Measurements from ENCODE around the gene PARN.
"Not testable (repeated sequence)": the region's sequence is repeated elsewhere in the genome, so short reads cannot be mapped to it uniquely, and the experiment has no call there.

The PARN gene

DNA sequence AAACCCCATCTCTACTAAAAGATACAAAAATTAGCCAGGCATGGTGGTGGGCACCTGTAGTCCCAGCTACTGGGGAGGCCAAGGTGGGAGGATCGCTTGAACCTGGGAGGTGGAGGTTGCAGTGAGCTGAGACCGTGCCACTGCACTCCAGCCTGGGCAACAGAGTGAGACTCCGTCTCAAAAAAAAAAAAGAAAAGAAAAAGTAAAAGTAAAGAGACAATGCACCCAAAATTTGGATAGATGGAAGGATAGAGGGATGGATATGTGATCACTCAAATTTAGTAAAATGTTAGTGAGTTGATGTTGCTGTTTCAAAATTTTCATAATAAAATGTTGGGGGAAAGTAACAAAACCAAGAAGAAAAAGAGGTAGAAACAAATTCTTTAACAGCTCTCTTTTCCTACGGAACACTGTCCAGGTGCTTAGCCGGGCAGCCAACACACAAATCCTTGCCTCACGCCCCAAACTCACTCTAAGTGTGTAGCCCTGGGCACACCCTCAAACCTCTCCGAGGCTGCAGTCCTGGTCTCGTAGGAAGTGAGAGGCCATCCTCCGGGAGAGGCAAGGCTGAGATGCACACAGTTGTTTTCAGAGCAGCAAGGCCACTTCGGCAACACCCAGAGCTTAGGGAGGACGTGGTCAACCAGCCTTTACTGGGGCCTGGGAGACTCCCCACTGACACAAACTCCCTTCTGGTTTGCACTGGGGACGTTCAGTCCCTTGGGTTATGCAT is 228.9 kb downstream of the PARN start:
- not testable (repeated sequence) for DNase-seq (ENCODE audit: low spot score)

DNA sequence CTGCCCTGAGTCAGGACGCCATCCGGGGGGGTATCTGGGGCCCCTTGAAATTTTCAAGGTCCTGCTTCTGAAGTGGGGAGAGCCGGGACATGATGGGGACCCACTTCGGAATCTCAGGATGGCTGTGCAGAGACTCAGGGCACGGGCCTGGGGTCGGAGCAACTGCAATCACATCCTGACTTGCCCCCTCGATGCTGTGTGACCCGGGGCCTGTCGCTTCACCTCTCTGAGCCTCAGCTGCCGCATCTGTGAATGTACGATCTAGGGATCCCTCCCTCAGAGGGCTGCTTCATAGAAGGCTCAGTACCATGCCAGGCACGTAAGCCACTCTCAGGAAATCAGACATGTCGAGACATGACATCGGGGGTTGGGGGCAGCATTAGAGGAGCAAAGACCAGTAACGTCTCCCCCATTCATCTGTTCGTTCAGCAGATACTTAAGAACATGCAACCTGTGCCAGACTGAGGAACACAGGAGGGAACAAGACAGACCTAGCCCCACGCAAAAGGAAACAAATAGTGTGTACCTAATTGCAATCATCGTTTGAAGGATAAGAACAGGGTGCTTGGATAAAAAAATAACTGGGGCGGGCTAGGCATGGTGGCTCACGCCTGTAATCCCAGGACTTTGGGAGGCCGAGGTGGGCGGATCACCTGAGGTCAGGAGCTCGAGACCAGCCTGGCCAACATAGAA is 229.6 kb downstream of the PARN start:
- no peak for DNase-seq (ENCODE audit: low spot score)

GRCh38 chr16:14399378-14400284 is 230.4 kb downstream of the PARN start:
- peak; percentile 59 for DNase-seq (ENCODE audit: low spot score)

DNA sequence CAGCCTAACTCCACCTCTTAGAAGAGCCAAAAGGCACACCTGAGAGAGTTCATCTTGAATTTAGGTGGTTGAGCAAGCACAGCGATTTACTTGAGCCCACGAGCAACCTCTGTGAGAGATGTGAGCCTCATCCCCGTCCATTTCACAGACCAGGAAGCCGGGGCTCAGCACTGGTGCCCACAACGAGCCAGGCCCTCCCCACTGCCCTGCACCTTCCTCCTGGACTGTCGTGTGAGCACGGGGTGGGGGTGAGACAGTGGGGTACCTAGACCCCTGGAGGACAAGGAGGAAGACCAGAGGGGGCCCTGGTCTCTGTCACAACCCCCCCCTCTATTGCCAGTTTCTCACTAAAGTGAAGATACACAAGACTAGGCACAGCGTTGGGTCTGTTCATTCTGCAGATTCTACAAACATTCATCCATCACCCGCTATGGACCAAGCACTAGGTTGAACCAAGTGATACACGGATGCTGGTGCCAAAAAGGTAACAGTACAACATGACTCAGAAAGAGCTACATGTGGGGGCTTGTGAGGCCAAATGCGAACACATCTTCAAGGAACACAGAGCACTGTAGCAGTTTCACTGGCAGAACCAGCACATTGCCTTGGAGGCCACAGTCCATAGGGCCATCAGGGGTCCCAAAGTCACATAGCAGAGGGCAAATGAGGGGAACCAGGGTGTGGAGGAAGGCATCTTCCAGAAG is 231.9 kb downstream of the PARN start:
- DNase-seq (ENCODE audit: low spot score) = no peak

- DNase-seq (ENCODE audit: low spot score) = not testable (repeated sequence)
Measured at GRCh38 chr16:14395710-14396304, 234.3 kb downstream of the PARN start.

GRCh38 chr16:14394834-14395233 is 235.2 kb downstream of the PARN start:
- no peak for DNase-seq (ENCODE audit: low spot score)

DNA sequence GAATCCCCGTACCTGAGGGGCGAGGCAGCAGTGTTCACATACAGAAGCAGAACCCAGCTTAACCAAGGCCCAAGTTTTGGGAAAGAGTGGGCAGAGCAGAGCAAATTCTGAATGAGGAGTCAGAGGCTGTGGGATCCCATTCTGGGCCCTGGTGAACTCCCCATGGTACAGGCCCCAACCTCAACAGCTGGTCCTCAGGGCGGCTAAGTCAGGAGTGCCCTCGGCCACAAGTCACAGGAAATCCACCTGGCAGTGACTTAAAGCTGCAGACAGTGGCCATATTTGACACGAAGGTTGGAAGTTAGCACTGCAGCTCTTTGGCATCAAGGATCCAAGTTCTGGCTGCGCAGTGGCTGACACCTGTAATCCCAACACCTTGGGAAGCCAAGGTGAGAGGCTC is 237.1 kb downstream of the PARN start:
- no peak for DNase-seq (ENCODE audit: low spot score)

DNA sequence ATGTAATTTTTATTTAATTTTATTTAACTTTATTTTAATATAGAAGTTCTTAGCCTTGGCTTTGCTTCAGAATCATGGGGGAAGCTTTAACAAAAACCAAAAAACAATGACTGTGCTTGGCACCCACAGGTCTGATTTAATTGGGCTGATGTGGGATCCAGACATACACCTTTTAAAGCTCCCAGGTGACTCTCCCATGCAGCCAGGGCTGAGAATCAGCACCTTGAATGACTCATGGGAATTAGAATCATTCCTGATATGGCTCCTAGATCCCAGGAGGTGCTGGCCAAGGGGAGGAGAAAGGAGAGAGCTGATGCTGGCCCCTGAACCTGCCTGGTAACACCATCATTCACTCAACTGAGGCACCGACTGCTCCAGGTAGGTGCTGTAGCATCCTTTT is 240.7 kb downstream of the PARN start:
- DNase-seq (ENCODE audit: low spot score) = no peak

DNA sequence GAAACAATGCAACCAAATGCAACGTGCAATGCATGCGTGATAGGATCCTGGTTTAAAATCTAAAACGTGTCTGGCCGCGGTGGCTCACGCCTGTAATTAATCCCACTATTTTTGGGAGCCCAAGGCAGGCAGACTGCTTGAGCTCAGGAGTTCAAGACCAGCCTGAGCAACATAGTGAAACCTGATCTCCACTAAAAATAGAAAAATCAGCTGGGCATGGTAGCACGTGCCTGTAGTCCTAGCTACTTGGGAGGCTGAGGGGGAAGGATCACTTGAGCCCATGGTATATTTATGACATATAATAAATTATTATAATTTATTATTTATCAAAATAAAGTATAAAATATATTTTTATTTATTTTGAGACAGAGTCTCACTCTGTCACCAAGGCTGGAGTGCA is 241.8 kb downstream of the PARN start:
- no peak for DNase-seq (ENCODE audit: low spot score)

DNA sequence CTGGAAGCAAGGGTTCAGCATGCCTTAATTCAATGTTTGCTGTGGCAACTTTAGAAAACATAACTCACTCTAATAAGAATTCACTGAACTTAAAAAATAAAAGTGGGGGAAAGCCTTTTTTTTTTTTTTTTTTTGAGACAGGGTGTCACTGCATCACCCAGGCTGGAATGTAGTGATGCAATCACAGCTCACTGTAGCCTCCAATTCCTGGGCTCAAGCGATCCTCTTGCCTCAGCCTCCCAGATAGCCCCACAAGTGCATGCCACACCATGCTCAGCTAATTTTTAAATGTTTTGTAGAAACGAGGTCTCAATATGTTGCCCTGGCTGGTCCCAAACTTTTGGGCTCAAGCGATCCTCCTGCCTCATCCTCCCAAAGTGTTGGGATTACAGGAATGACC is 243.9 kb downstream of the PARN start:
- no peak for DNase-seq (ENCODE audit: low spot score)

Measured in LoVo (cell line).